Ishikawa (cell line): Measurements from ENCODE around the gene GGTLC1.

Source experiments
- EP300 ChIP-seq: IDR thresholded peaks from 2 replicates; pipeline ENCODE4 v1.6.1; 2012; ENCODE audit warnings: borderline replicate concordance
- RAD21 ChIP-seq: IDR thresholded peaks from 2 replicates; pipeline ENCODE4 v1.6.1; 2012; ENCODE audit warnings: low read depth
- TAF1 ChIP-seq: IDR thresholded peaks from 2 replicates; pipeline ENCODE4 v1.6.1; 2012; ENCODE audit warnings: low read depth, mild to moderate bottlenecking

- TF ChIP-seq RAD21 (no peak), EP300 (no peak), TAF1 (no peak)
Measured at GRCh38 chr20:24016607-24017457, 28.3 kb upstream of the GGTLC1 start.
